IPS DF 4.7 (cell line): ENCODE measurements around the gene PRH1.

ENCODE experiments used
- DNase-seq: peaks from one replicate; pipeline ENCODE4 v3.0.0-alpha.2; 2013; ENCODE audit warnings: low spot score; ENCODE audit errors: extremely low read depth

The PRH1 gene

DNA sequence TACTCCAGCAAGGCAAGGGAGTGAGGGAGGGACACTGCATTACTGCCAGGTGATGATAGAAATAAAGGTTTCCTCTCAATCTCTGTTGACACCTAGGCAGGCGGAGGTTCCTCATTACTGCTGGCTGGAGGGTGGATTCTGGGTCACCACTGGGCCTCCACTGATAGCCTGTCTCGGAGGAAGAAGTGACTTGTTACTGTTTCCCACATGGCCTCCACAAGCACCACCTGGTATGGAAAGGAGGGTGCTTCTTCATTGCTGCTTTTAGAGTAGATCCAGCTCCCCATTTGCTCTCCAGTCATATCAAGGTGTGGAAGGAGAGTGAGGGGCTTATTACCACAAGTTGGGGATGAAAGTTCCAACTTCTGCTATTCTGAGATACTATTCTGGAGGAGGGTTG, 41.2 kb downstream of the PRH1 start:
- DNase-seq, result no peak

DNA sequence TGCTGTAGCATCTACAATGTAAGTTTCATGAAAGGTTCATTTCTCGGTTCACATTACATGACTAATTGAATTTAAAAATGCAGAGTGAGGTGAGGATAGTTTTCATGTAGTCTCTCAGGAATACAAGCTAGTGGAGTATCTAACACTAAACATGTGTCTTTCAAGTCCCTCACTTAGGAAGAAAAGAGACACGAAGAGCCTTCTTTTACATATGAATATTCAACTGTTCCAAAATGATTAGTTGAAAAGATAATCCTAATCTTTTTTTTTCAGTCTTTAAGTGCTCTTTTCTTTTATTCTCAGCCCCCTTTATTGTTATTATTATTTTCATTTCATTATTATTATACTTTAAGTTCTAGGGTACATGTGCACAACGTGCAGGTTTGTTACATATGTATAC, 45.6 kb downstream of the PRH1 start:
- no peak for DNase-seq
